SK-N-SH (cell line): ENCODE results near the gene LPCAT1. TPM values are rescaled to one million over a fixed set of nuclear protein-coding genes. Genes with fewer than 3 reads are reported as not detected.

Source experiments
- CTCF ChIA-PET: fragments of 300-600, 350-600 bp; formaldehyde crosslinking; extraction: SDS; loops from one replicate; lab custom pipeline; 2021; lab: Yijun Ruan, JAX
- POLR2A ChIA-PET: fragments of 350-600 bp; sonication (Branson Sonifier 250); formaldehyde crosslinking; extraction: SDS; loops from one replicate; lab custom pipeline; 2020; ENCODE audit warnings: antibody characterized with exemption, inconsistent platforms; lab: Yijun Ruan, JAX
- DNase-seq: peaks from one replicate; pipeline ENCODE4 v3.0.0; 2012
- H2AFZ ChIP-seq: fragments of 200-600 bp; sonication (generic); 2 replicates; pipeline ENCODE4 v1.8.1; 2016; ENCODE audit warnings: antibody characterized with exemption, mild to moderate bottlenecking, low read depth
- H3F3A ChIP-seq: fragments of 200-600 bp; sonication (generic); replicated peaks from 2 replicates; pipeline ENCODE3; 2016; ENCODE audit warnings: antibody characterized with exemption, mild to moderate bottlenecking; ENCODE audit not compliant: insufficient read depth
- H3K27ac ChIP-seq, 2 experiments: fragments of 200-500 bp in 1 of 2; fragments of 200-600 bp in 1 of 2; sonication (Bioruptor generic) in 1 of 2; sonication (generic), shearing (Covaris generic) in 1 of 2; 2 replicates each; pipeline versions ENCODE4 v1.5.1 to v1.6.1; 2014 to 2016; ENCODE audit warnings: low read depth in 2 of 2, inconsistent platforms in 1 of 2, low read length in 1 of 2, mild to moderate bottlenecking in 1 of 2, mixed read lengths in 1 of 2
- H3K27me3 ChIP-seq: fragments of 200-600 bp; sonication (generic), shearing (Covaris generic); 2 replicates; pipeline ENCODE4 v1.6.1; 2016; ENCODE audit warnings: mixed run types; ENCODE audit not compliant: insufficient read depth
- H3K36me3 ChIP-seq, 2 experiments: fragments of 200-500 bp in 1 of 2; fragments of 200-600 bp in 1 of 2; sonication (Bioruptor generic) in 1 of 2; sonication (generic) in 1 of 2; replicated peaks in 1 of 2; 2 replicates each; pipeline versions ENCODE3 to v1.5.1; 2014 to 2016; ENCODE audit warnings: low read length in 1 of 2, mild to moderate bottlenecking in 1 of 2; ENCODE audit not compliant: insufficient read depth in 2 of 2, control insufficient read depth in 1 of 2
- H3K4me1 ChIP-seq, 2 experiments: fragments of 200-500 bp in 1 of 2; fragments of 200-600 bp in 1 of 2; sonication (Bioruptor generic) in 1 of 2; sonication (generic), shearing (Covaris generic) in 1 of 2; 2 replicates each; pipeline versions ENCODE4 v1.5.1 to v1.6.1; 2014 to 2016; ENCODE audit warnings: low read depth in 1 of 2, low read length in 1 of 2, mixed run types in 1 of 2; ENCODE audit not compliant: insufficient read depth in 2 of 2, control insufficient read depth in 1 of 2
- H3K4me2 ChIP-seq: fragments of 200-600 bp; sonication (generic), shearing (Covaris generic); 2 replicates; pipeline ENCODE4 v1.6.1; 2017; ENCODE audit warnings: mixed run types
- H3K4me3 ChIP-seq, 2 experiments: fragments of 200-500 bp in 1 of 2; fragments of 200-600 bp in 1 of 2; sonication (Bioruptor generic) in 1 of 2; sonication (generic), shearing (Covaris generic) in 1 of 2; 2 replicates each; pipeline versions ENCODE4 v1.5.1 to v1.8.1; 2014 to 2016; ENCODE audit warnings: low read depth in 2 of 2, inconsistent platforms in 1 of 2, low read length in 1 of 2, mild to moderate bottlenecking in 1 of 2, mixed read lengths in 1 of 2, moderate library complexity in 1 of 2
- H3K79me2 ChIP-seq: fragments of 200-600 bp; sonication (generic); 2 replicates; pipeline ENCODE4 v1.8.1; 2017; ENCODE audit warnings: mild to moderate bottlenecking; ENCODE audit not compliant: insufficient read depth
- H3K9ac ChIP-seq: fragments of 200-600 bp; sonication (generic); 2 replicates; pipeline ENCODE4 v1.6.1; 2017; ENCODE audit warnings: mixed run types
- H3K9me2 ChIP-seq: fragments of 200-600 bp; sonication (generic); 2 replicates; pipeline ENCODE4 v1.6.1; 2017; ENCODE audit warnings: mixed run types
- H3K9me3 ChIP-seq: fragments of 200-600 bp; sonication (generic); 2 replicates; pipeline ENCODE4 v1.6.1; 2017; ENCODE audit warnings: mixed run types, mild to moderate bottlenecking, moderate library complexity
- H4K20me1 ChIP-seq: fragments of 200-600 bp; sonication (generic); 2 replicates; pipeline ENCODE4 v1.6.1; 2017; ENCODE audit warnings: mild to moderate bottlenecking, mixed run types; ENCODE audit not compliant: insufficient read depth
- ELF1 ChIP-seq: IDR thresholded peaks from 2 replicates; pipeline ENCODE4 v1.4.0; 2012
- EZH2phosphoT487 ChIP-seq: fragments of 200-600 bp; sonication (generic); IDR thresholded peaks from 2 replicates; pipeline ENCODE4 v1.6.1; 2017; ENCODE audit warnings: low read depth, mixed run types, mild to moderate bottlenecking, antibody characterized with exemption, moderate library complexity, borderline replicate concordance
- FOXJ3 ChIP-seq: sonication (generic); formaldehyde crosslinking; IDR thresholded peaks from 2 replicates; pipeline ENCODE4 v1.5.1; 2020; ENCODE audit warnings: mild to moderate bottlenecking, missing genetic modification reagents
- MEF2A ChIP-seq: IDR thresholded peaks from 2 replicates; pipeline ENCODE4 v1.4.0; 2012; ENCODE audit warnings: low read depth, borderline replicate concordance
- NFIC ChIP-seq: IDR thresholded peaks from 2 replicates; pipeline ENCODE4 v1.4.0; 2012; ENCODE audit warnings: borderline replicate concordance
- RCOR1 ChIP-seq: fragments of 150-350 bp; IDR thresholded peaks from 2 replicates; pipeline ENCODE4 v1.6.1; 2017; ENCODE audit warnings: antibody characterized with exemption, low read length
- SIN3A ChIP-seq: IDR thresholded peaks from 2 replicates; pipeline ENCODE4 v1.6.1; 2012; ENCODE audit warnings: low read depth, mild to moderate bottlenecking, low read length, moderate library complexity, borderline replicate concordance
- TAF1 ChIP-seq: IDR thresholded peaks from 2 replicates; pipeline ENCODE4 v1.6.1; 2012; ENCODE audit warnings: low read depth, mild to moderate bottlenecking, low read length, moderate library complexity, borderline replicate concordance
- TCF12 ChIP-seq: IDR thresholded peaks from 2 replicates; pipeline ENCODE4 v1.4.0; 2012
- TEAD4 ChIP-seq: IDR thresholded peaks from 2 replicates; pipeline ENCODE4 v1.4.0; 2012; ENCODE audit warnings: mild to moderate bottlenecking, borderline replicate concordance; ENCODE audit not compliant: insufficient read depth
- USF1 ChIP-seq: IDR thresholded peaks from 2 replicates; pipeline ENCODE4 v1.4.0; 2012; ENCODE audit warnings: low read depth, borderline replicate concordance
- USF2 ChIP-seq: fragments of 150-350 bp; IDR thresholded peaks from 2 replicates; pipeline ENCODE4 v1.6.1; 2017; ENCODE audit warnings: antibody characterized with exemption, low read length, low read depth, borderline replicate concordance
- ZBTB33 ChIP-seq: IDR thresholded peaks from 2 replicates; pipeline ENCODE4 v1.4.0; 2012; ENCODE audit warnings: low read depth, borderline replicate concordance
- WGBS: methylation state at CpG from one replicate; pipeline ENCODE4 v1.1.6; 2017; ENCODE audit warnings: low lambda C conversion rate; 5-methylcytosine and 5-hydroxymethylcytosine counted together
- polyA plus RNA-seq, 3 experiments: library from polyadenylated mRNA; depleted of rRNA; stranded (reverse); fragments of >200 nt; gene quantifications; 2 replicates each; pipeline ENCODE4 v1.2.3, GENCODE V29; 2012

The LPCAT1 gene
- polyA plus RNA-seq, 1 of the 3 experiments (the other 2 are of a cell fraction) = 42.3 TPM

- TF ChIP-seq MEF2A (no peak), TEAD4 (no peak), ELF1 (no peak)
These were observed 45.3 kb downstream of the LPCAT1 start (continued) for GRCh38 chr5:1478271-1479035.

GRCh38 chr5:1477341-1477740 is 46.4 kb downstream of the LPCAT1 start:
- Histone ChIP-seq H2AFZ (no peak overlapping the region), H4K20me1 (0 out of 2 replicates have a peak, but pooled peaks cover 4% of the 10 kb centered on the region), H3K27ac (no peak overlapping the region), H3K36me3 (peaks cover 3 to 61% of the 10 kb centered on the region in 2 experiments), H3K4me3 (no peak overlapping the region), H3K9me3 (no peaks in the 10 kb centered on the region), H3F3A (no peaks in the 10 kb centered on the region), H3K4me1 (no peaks in the 10 kb centered on the region), H3K27me3 (no peaks in the 10 kb centered on the region), H3K79me2 (no peaks in the 10 kb centered on the region), H3K9ac (no peak overlapping the region), H3K9me2 (no peaks in the 10 kb centered on the region), H3K4me2 (no peak overlapping the region)
- ChIA-PET CTCF (no interaction called here), POLR2A (no interaction called here)
- 92% methylated on average over 13 of the region's 16 CpGs for WGBS
- no peak for DNase-seq
- TF ChIP-seq USF1 (no peak), NFIC (no peak), TAF1 (no peak), USF2 (no peak), ZBTB33 (no peak), FOXJ3 (no peak)

GRCh38 chr5:1476967-1477310 is 46.8 kb downstream of the LPCAT1 start:
- H3K9ac ChIP-seq = no peak overlapping the region
- TF ChIP-seq TCF12 = no peak
- TF ChIP-seq USF1 = no peak
- no peak for TF ChIP-seq RCOR1
- no peak for TF ChIP-seq MEF2A
- TF ChIP-seq ZBTB33 = no peak
- no peak for TF ChIP-seq SIN3A
- no peak for TF ChIP-seq EZH2phosphoT487
- TF ChIP-seq ELF1 = no peak
- TF ChIP-seq, all 33 proteins: peak for 0
- no peaks in the 10 kb centered on the region for H3F3A ChIP-seq
- 0 out of 2 replicates have a peak, but pooled peaks cover 4% of the 10 kb centered on the region for H4K20me1 ChIP-seq
- no peak overlapping the region for H3K27ac ChIP-seq
- no peak overlapping the region for H3K4me3 ChIP-seq
- POLR2A ChIA-PET = no interaction called here
- CTCF ChIA-PET = interaction anchor here (1.8 kb wide), 1 partner anchor 168 kb away, joined by 6 read pairs; no protein-coding TSS in a partner anchor
- H3K79me2 ChIP-seq = no peaks in the 10 kb centered on the region
- H3K27me3 ChIP-seq = no peaks in the 10 kb centered on the region
- H3K9me2 ChIP-seq = no peaks in the 10 kb centered on the region
- no peaks in the 10 kb centered on the region for H3K4me1 ChIP-seq
- WGBS = 96% methylated on average over 9 of the region's 11 CpGs
- H2AFZ ChIP-seq = no peak overlapping the region
- no peaks in the 10 kb centered on the region for H3K9me3 ChIP-seq
- H3K4me2 ChIP-seq = no peak overlapping the region
- peaks cover 3 to 63% of the 10 kb centered on the region in 2 experiments for H3K36me3 ChIP-seq
- DNase-seq = no peak
